ENCODE data around the gene ADH4.
A peak's percentile ranks its signal among the peaks of the same experiment; 100 is the strongest.
"Not testable (repeated sequence)": the region's sequence is repeated elsewhere in the genome, so short reads cannot be mapped to it uniquely, and the experiment has no call there.

The ADH4 gene

GRCh38 chr4:99131378-99131777 is 12.7 kb downstream of the ADH4 start:
- no peak for DNase-seq

GRCh38 chr4:99126376-99126775 is 17.7 kb downstream of the ADH4 start:
- no peak for DNase-seq

GRCh38 chr4:99121008-99121407 is 23.1 kb downstream of the ADH4 start:
- DNase-seq: no peak

GRCh38 chr4:99120501-99120900 is 23.6 kb downstream of the ADH4 start:
- DNase-seq: no peak

- peak; percentile 5 for DNase-seq
Observed at GRCh38 chr4:99117876-99118693, 26.0 kb downstream of the ADH4 start.

GRCh38 chr4:99117122-99117841 is 26.8 kb downstream of the ADH4 start:
- not testable (repeated sequence) for DNase-seq

GRCh38 chr4:99109286-99109685 is 34.8 kb downstream of the ADH4 start:
- not testable (repeated sequence) for DNase-seq

- DNase-seq: no peak
Observed at GRCh38 chr4:99104153-99104552, 39.9 kb downstream of the ADH4 start.

- no peak for DNase-seq
Observed at GRCh38 chr4:99103166-99103565, 40.9 kb downstream of the ADH4 start.

- DNase-seq: no peak
Observed at GRCh38 chr4:99102634-99103033, 41.5 kb downstream of the ADH4 start.

GRCh38 chr4:99100876-99101275 is 43.2 kb downstream of the ADH4 start:
- DNase-seq: no peak

GRCh38 chr4:99099814-99100213 is 44.3 kb downstream of the ADH4 start:
- not testable (repeated sequence) for DNase-seq

GRCh38 chr4:99099311-99099710 is 44.8 kb downstream of the ADH4 start:
- DNase-seq: no peak

- DNase-seq: not testable (repeated sequence)
Observed at GRCh38 chr4:99091841-99092240, 52.3 kb downstream of the ADH4 start.

- no peak for DNase-seq
Observed at GRCh38 chr4:99091216-99091575, 52.9 kb downstream of the ADH4 start.

- no peak for DNase-seq
Observed at GRCh38 chr4:99090481-99091215, 53.4 kb downstream of the ADH4 start.

- peak; percentile 87 for DNase-seq
Observed at GRCh38 chr4:99088481-99089365, 55.4 kb downstream of the ADH4 start, which contains the start of gene ADH5. ADH5 (minus strand) TSS chr4:99088788; CDS start chr4:99088700, 88 bp downstream.

GRCh38 chr4:99088023-99088449 is 56.1 kb downstream of the ADH4 start:
- peak; percentile 17 for DNase-seq

- DNase-seq: no peak
Observed at GRCh38 chr4:99084595-99084994, 59.5 kb downstream of the ADH4 start.

GRCh38 chr4:99082192-99082591 is 61.9 kb downstream of the ADH4 start:
- DNase-seq: no peak

- not testable (repeated sequence) for DNase-seq
Observed at GRCh38 chr4:99080869-99081268, 63.2 kb downstream of the ADH4 start.

- DNase-seq: no peak
Observed at GRCh38 chr4:99079625-99080295, 64.3 kb downstream of the ADH4 start.

Data from CD4-positive, alpha-beta T cell treated with Interleukin-12 subunit alpha and Interleukin-12 subunit beta, for 1 hour (primary cell).